HepG2 (cell line): ENCODE measurements around the gene PPM1M. TPM values are rescaled to one million over a fixed set of nuclear protein-coding genes. Genes with fewer than 3 reads are reported as not detected.

Experiments
- ATAD3A ChIP-seq: sonication (generic); formaldehyde crosslinking; IDR thresholded peaks from 2 replicates; pipeline ENCODE4 v1.4.0; 2020; ENCODE audit warnings: missing genetic modification reagents
- CREM ChIP-seq, 2 experiments: sonication (generic) in 1 of 2; formaldehyde crosslinking in 1 of 2; IDR thresholded peaks; 2 replicates each; pipeline versions ENCODE4 v1.4.0 to v1.6.1; 2016 to 2020; ENCODE audit warnings: antibody characterized with exemption in 1 of 2, mild to moderate bottlenecking in 1 of 2, missing genetic modification reagents in 1 of 2
- FOXP1 ChIP-seq, 2 experiments: fragments of 450-650 bp in 1 of 2; IDR thresholded peaks; 2 replicates each; pipeline ENCODE4 v1.6.1; 2017 to 2018; ENCODE audit warnings: antibody characterized with exemption in 1 of 2
- HNF4A ChIP-seq: sonication (generic); formaldehyde crosslinking; IDR thresholded peaks from 2 replicates; pipeline ENCODE4 v1.4.0; 2020; ENCODE audit warnings: missing genetic modification reagents
- KAT7 ChIP-seq: IDR thresholded peaks from 2 replicates; pipeline ENCODE4 v1.6.1; 2018; ENCODE audit warnings: borderline replicate concordance, missing compliant biosample characterization
- REL ChIP-seq: sonication (generic); formaldehyde crosslinking; conservative IDR thresholded peaks from 2 replicates; pipeline ENCODE4 v1.8.0; 2022; ENCODE audit warnings: mild to moderate bottlenecking, missing genetic modification reagents, moderate library complexity
- RXRB ChIP-seq: IDR thresholded peaks from 2 replicates; pipeline ENCODE4 v1.6.1; 2016; ENCODE audit warnings: borderline replicate concordance, missing genetic modification reagents, missing compliant biosample characterization
- SAP130 ChIP-seq: IDR thresholded peaks from 2 replicates; pipeline ENCODE4 v1.6.1; 2016; ENCODE audit warnings: low read depth
- TBX3 ChIP-seq: fragments of 450-650 bp; IDR thresholded peaks from 2 replicates; pipeline ENCODE4 v1.6.1; 2017; ENCODE audit warnings: antibody characterized with exemption, mild to moderate bottlenecking, inconsistent platforms, borderline replicate concordance
- TCF12 ChIP-seq, 2 experiments: fragments of 450-650 bp in 1 of 2; sonication (generic) in 1 of 2; formaldehyde crosslinking in 1 of 2; IDR thresholded peaks; 2 replicates each; pipeline versions ENCODE4 v1.6.1 to v1.8.0; 2017 to 2022; ENCODE audit warnings: antibody characterized with exemption in 1 of 2, mild to moderate bottlenecking in 1 of 2, missing genetic modification reagents in 1 of 2, moderate library complexity in 1 of 2
- ZBTB38 ChIP-seq: sonication (generic); formaldehyde crosslinking; IDR thresholded peaks from 2 replicates; pipeline ENCODE4 v1.5.1; 2020; ENCODE audit warnings: mild to moderate bottlenecking, missing genetic modification reagents
- ZNF468 ChIP-seq: sonication (generic); formaldehyde crosslinking; IDR thresholded peaks from 2 replicates; pipeline ENCODE4 v1.8.0; 2022; ENCODE audit warnings: mild to moderate bottlenecking, moderate library complexity, missing genetic modification reagents
- ZNF569 ChIP-seq: sonication (generic); formaldehyde crosslinking; IDR thresholded peaks from 2 replicates; pipeline ENCODE4 v1.5.0; 2020; ENCODE audit warnings: mild to moderate bottlenecking, missing genetic modification reagents, moderate library complexity, borderline replicate concordance
- ZNF709 ChIP-seq: sonication (generic); formaldehyde crosslinking; IDR thresholded peaks from 2 replicates; pipeline ENCODE4 v1.5.0; 2020; ENCODE audit warnings: mild to moderate bottlenecking, missing genetic modification reagents
- ZNF747 ChIP-seq: sonication (generic); formaldehyde crosslinking; IDR thresholded peaks from 2 replicates; pipeline ENCODE4 v1.8.1; 2023; ENCODE audit warnings: missing genetic modification reagents, mild to moderate bottlenecking, borderline replicate concordance
- polyA plus RNA-seq, 8 experiments: library from polyadenylated mRNA; depleted of rRNA in 3 of 8; stranded (reverse) in 7 of 8; unstranded in 1 of 8; fragments of >200 nt; fragmentation: Illumina TruSeq in 4 of 8; extraction: Trizol in 4 of 8; gene quantifications; 2 replicates each; pipeline versions ENCODE4 v1.2.1 to v1.2.3, GENCODE V29; 2011 to 2016; ENCODE audit warnings: low read depth in 4 of 8, missing spikeins in 1 of 8, mixed read lengths in 1 of 8; ENCODE audit not compliant: insufficient read depth in 1 of 8
- total RNA-seq, 5 experiments: library from RNA; depleted of rRNA; stranded (reverse); fragments of >200 nt; fragmentation: Illumina TruSeq; extraction: Trizol; gene quantifications; 2 replicates each; pipeline ENCODE4 v1.2.3, GENCODE V29; 2016; ENCODE audit warnings: low read depth in 1 of 5
- TF ChIP-seq, protein P1 (sequence below): sonication (generic); formaldehyde crosslinking; IDR thresholded peaks from 2 replicates; pipeline ENCODE4 v1.4.0; 2020; ENCODE audit warnings: low read depth, mild to moderate bottlenecking, missing genetic modification reagents
- TF ChIP-seq, protein P2 (sequence below): sonication (generic); formaldehyde crosslinking; IDR thresholded peaks from 2 replicates; pipeline ENCODE4 v1.5.1; 2020; ENCODE audit warnings: mild to moderate bottlenecking, missing genetic modification reagents, moderate library complexity
- TF ChIP-seq, protein P3 (sequence below): sonication (generic); formaldehyde crosslinking; IDR thresholded peaks from 2 replicates; pipeline ENCODE4 v1.4.0; 2020; ENCODE audit warnings: missing genetic modification reagents, borderline replicate concordance

PPM1M gene
- total and polyA plus RNA-seq, 2 of the 13 experiments (the other 11 are each of a cell fraction or from before 2014, with no cell fraction given) = 2.5 to 5.9 TPM

DNA sequence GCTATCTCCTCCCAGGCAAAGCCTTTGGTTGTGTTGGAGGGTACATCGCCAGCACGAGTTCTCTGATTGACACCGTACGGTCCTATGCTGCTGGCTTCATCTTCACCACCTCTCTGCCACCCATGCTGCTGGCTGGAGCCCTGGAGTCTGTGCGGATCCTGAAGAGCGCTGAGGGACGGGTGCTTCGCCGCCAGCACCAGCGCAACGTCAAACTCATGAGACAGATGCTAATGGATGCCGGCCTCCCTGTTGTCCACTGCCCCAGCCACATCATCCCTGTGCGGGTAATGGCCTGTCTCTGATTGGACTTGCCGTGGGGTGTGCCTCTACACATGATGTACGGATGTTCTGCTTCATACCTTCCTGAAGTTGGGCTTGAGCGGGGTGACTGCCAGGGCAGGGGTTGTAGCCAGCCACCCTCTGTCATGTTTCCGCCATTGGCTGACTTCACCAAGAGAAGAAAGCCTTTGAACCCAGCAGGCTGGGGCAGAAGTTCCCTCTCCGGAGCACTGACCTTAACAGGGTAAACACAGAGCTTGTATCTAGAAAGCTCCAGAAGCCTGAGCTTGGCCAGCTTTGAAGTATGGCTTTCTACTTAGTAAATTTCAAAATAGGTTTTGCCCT is 34.2 kb upstream of the PPM1M start (continued):
- TF ChIP-seq, protein P1, sequence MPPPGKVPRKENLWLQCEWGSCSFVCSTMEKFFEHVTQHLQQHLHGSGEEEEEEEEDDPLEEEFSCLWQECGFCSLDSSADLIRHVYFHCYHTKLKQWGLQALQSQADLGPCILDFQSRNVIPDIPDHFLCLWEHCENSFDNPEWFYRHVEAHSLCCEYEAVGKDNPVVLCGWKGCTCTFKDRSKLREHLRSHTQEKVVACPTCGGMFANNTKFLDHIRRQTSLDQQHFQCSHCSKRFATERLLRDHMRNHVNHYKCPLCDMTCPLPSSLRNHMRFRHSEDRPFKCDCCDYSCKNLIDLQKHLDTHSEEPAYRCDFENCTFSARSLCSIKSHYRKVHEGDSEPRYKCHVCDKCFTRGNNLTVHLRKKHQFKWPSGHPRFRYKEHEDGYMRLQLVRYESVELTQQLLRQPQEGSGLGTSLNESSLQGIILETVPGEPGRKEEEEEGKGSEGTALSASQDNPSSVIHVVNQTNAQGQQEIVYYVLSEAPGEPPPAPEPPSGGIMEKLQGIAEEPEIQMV (CRISPR knock-in tag) = no peak
- TF ChIP-seq KAT7 = 0 out of 2 replicates have a peak, but pooled peaks have one; percentile 12
- TF ChIP-seq ZNF569 (CRISPR knock-in tag) = no peak
- TF ChIP-seq FOXP1 (IDR thresholded peaks at IDR 0.05) = no peak
- TF ChIP-seq FOXP1 (CRISPR knock-in tag; IDR thresholded peaks at IDR 0.05) = 0 out of 2 replicates have a peak, but pooled peaks have one; percentile 4
- TF ChIP-seq ZNF747 (CRISPR knock-in tag) = no peak
- no peak for TF ChIP-seq TCF12 (IDR thresholded peaks at IDR 0.05)
- no peak for TF ChIP-seq TCF12 (CRISPR knock-in tag; IDR thresholded peaks at IDR 0.05)
- TF ChIP-seq TBX3 = no peak
- no peak for TF ChIP-seq REL (CRISPR knock-in tag)
- TF ChIP-seq, protein P2, sequence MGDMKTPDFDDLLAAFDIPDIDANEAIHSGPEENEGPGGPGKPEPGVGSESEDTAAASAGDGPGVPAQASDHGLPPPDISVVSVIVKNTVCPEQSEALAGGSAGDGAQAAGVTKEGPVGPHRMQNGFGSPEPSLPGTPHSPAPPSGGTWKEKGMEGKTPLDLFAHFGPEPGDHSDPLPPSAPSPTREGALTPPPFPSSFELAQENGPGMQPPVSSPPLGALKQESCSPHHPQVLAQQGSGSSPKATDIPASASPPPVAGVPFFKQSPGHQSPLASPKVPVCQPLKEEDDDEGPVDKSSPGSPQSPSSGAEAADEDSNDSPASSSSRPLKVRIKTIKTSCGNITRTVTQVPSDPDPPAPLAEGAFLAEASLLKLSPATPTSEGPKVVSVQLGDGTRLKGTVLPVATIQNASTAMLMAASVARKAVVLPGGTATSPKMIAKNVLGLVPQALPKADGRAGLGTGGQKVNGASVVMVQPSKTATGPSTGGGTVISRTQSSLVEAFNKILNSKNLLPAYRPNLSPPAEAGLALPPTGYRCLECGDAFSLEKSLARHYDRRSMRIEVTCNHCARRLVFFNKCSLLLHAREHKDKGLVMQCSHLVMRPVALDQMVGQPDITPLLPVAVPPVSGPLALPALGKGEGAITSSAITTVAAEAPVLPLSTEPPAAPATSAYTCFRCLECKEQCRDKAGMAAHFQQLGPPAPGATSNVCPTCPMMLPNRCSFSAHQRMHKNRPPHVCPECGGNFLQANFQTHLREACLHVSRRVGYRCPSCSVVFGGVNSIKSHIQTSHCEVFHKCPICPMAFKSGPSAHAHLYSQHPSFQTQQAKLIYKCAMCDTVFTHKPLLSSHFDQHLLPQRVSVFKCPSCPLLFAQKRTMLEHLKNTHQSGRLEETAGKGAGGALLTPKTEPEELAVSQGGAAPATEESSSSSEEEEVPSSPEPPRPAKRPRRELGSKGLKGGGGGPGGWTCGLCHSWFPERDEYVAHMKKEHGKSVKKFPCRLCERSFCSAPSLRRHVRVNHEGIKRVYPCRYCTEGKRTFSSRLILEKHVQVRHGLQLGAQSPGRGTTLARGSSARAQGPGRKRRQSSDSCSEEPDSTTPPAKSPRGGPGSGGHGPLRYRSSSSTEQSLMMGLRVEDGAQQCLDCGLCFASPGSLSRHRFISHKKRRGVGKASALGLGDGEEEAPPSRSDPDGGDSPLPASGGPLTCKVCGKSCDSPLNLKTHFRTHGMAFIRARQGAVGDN = peak; percentile 78
- no peak for TF ChIP-seq ZNF468 (CRISPR knock-in tag)
- TF ChIP-seq ATAD3A (CRISPR knock-in tag) = no peak
- TF ChIP-seq, protein P3, sequence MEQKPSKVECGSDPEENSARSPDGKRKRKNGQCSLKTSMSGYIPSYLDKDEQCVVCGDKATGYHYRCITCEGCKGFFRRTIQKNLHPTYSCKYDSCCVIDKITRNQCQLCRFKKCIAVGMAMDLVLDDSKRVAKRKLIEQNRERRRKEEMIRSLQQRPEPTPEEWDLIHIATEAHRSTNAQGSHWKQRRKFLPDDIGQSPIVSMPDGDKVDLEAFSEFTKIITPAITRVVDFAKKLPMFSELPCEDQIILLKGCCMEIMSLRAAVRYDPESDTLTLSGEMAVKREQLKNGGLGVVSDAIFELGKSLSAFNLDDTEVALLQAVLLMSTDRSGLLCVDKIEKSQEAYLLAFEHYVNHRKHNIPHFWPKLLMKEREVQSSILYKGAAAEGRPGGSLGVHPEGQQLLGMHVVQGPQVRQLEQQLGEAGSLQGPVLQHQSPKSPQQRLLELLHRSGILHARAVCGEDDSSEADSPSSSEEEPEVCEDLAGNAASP (CRISPR knock-in tag) = 0 out of 2 replicates have a peak, but pooled peaks have one; percentile 25
- TF ChIP-seq CREM (IDR thresholded peaks at IDR 0.05) = no peak
- no peak for TF ChIP-seq CREM (CRISPR knock-in tag; IDR thresholded peaks at IDR 0.05)
- peak; percentile 43 for TF ChIP-seq SAP130 (CRISPR knock-in tag)
- TF ChIP-seq RXRB (CRISPR knock-in tag) = peak; percentile 44; the same call in 1 of the 2 replicates
- TF ChIP-seq HNF4A (CRISPR knock-in tag) = 0 out of 2 replicates have a peak, but pooled peaks have one; percentile 11
- TF ChIP-seq ZBTB38 (CRISPR knock-in tag) = peak; percentile 90
- no peak for TF ChIP-seq ZNF709
